ENCODE data around the gene SHANK3.

SHANK3 gene

DNA sequence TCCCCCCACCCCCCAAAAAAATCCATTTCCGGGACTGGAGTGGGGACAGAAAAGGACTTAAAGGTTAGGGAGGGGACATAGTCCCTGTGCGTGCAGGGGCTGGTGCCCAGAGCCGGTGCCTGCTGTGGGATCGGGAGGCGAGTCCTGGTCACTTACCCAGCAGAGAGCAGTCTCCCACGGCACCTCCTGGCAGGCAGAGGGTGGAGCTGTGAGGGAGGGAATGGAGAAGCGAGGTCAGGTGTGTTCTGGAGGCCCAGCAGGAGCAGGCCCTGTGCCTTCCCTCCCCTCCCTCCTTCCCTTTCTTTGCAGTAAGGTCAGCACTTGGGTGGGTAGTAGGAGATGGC lies 28.4 kb downstream of the SHANK3 start:
- no peak overlapping the region for H3K27ac ChIP-seq (ENCODE audit: low read depth, low read length, severe bottlenecking)
- H3K9me3 ChIP-seq (ENCODE audit: control insufficient read depth, low read length) = no peaks in the 10 kb centered on the region
- H3K4me1 ChIP-seq (ENCODE audit: control insufficient read depth, insufficient read depth, low read length, poor library complexity, severe bottlenecking) = peaks cover 12% of the 10 kb centered on the region
- H3K4me3 ChIP-seq (ENCODE audit: extremely low read depth, insufficient read depth, low read length, poor library complexity, severe bottlenecking) = no peak overlapping the region
- WGBS, 2 experiments (ENCODE audit: insufficient coverage in 2 of 2) = 84 to 95% methylated on average over 5 to 6 of the region's 7 CpGs
- H3K36me3 ChIP-seq (ENCODE audit: control insufficient read depth, insufficient read depth, low read length) = peaks cover 22% of the 10 kb centered on the region

- Histone ChIP-seq H3K4me1 (ENCODE audit: control insufficient read depth, insufficient read depth, low read length, poor library complexity, severe bottlenecking) (peaks cover 12% of the 10 kb centered on the region), H3K27ac (ENCODE audit: low read depth, low read length, severe bottlenecking) (no peak overlapping the region), H3K4me3 (ENCODE audit: extremely low read depth, insufficient read depth, low read length, poor library complexity, severe bottlenecking) (no peak overlapping the region), H3K36me3 (ENCODE audit: control insufficient read depth, insufficient read depth, low read length) (peaks cover 25% of the 10 kb centered on the region), H3K9me3 (ENCODE audit: control insufficient read depth, low read length) (no peaks in the 10 kb centered on the region)
- 89 to 97% methylated on average over 8 to 11 of the region's 11 CpGs for WGBS, 2 experiments (ENCODE audit: insufficient coverage in 2 of 2)
Observed at GRCh38 chr22:50701428-50702154, 29.0 kb downstream of the SHANK3 start.

- no peak overlapping the region for H3K4me3 ChIP-seq (ENCODE audit: extremely low read depth, insufficient read depth, low read length, poor library complexity, severe bottlenecking)
- H3K9me3 ChIP-seq (ENCODE audit: control insufficient read depth, low read length) = no peaks in the 10 kb centered on the region
- H3K27ac ChIP-seq (ENCODE audit: low read depth, low read length, severe bottlenecking) = no peak overlapping the region
- peaks cover 12% of the 10 kb centered on the region for H3K4me1 ChIP-seq (ENCODE audit: control insufficient read depth, insufficient read depth, low read length, poor library complexity, severe bottlenecking)
- WGBS, 2 experiments (ENCODE audit: insufficient coverage in 2 of 2) = 89 to 94% methylated on average over 6 to 7 of the region's 7 CpGs
- peaks cover 26% of the 10 kb centered on the region for H3K36me3 ChIP-seq (ENCODE audit: control insufficient read depth, insufficient read depth, low read length)
Observed at GRCh38 chr22:50702261-50702671, 29.6 kb downstream of the SHANK3 start.

GRCh38 chr22:50702821-50703725 lies 30.4 kb downstream of the SHANK3 start:
- H3K4me1 ChIP-seq (ENCODE audit: control insufficient read depth, insufficient read depth, low read length, poor library complexity, severe bottlenecking) = peaks cover 9% of the 10 kb centered on the region
- no peaks in the 10 kb centered on the region for H3K9me3 ChIP-seq (ENCODE audit: control insufficient read depth, low read length)
- no peak overlapping the region for H3K27ac ChIP-seq (ENCODE audit: low read depth, low read length, severe bottlenecking)
- 91 to 92% methylated on average over 12 to 15 of the region's 20 CpGs for whole genome bisulfite sequencing, 2 experiments (ENCODE audit: insufficient coverage in 2 of 2)
- no peak overlapping the region for H3K4me3 ChIP-seq (ENCODE audit: extremely low read depth, insufficient read depth, low read length, poor library complexity, severe bottlenecking)
- H3K36me3 ChIP-seq (ENCODE audit: control insufficient read depth, insufficient read depth, low read length) = peaks cover 32% of the 10 kb centered on the region

DNA sequence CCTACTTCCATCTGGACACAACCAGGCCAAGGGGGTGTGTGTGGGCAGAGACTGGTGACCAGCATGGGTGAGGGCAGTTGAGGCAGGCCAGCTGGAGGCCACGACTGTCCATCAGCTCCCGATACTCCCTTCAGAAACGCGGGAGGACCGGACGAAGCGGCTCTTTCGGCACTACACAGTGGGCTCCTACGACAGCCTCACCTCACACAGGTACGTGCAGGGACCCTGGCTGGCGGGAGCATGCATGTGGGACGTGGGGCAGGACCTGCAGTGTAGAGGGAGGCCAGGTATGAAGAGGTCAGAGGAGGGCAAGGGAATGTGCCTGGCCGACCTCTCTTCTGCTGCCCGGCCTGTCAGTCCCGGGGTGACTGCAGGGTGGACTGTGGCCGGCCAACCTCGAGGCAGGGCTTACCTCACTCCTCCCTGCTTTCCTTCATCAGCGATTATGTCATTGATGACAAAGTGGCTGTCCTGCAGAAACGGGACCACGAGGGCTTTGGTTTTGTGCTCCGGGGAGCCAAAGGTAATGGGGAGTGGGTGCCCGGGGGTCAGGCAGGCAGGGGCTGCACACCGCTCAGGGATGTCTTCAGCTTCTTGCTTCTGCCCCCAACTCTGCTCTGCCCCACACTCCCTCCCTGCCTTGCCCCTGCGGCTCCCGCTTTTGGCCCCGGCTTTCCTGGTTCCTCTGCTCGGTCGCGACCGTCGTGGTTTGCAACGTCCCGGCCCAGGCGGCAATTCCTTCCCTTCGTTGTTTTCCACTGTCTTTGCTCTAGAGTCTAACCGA lies 31.3 kb downstream of the SHANK3 start:
- H3K9me3 ChIP-seq (ENCODE audit: control insufficient read depth, low read length) = no peaks in the 10 kb centered on the region
- H3K36me3 ChIP-seq (ENCODE audit: control insufficient read depth, insufficient read depth, low read length) = peaks cover 35% of the 10 kb centered on the region
- WGBS, 2 experiments (ENCODE audit: insufficient coverage in 2 of 2) = 95 to 96% methylated on average over 21 to 31 of the region's 36 CpGs
- peaks cover 7% of the 10 kb centered on the region for H3K4me1 ChIP-seq (ENCODE audit: control insufficient read depth, insufficient read depth, low read length, poor library complexity, severe bottlenecking)
- no peak overlapping the region for H3K4me3 ChIP-seq (ENCODE audit: extremely low read depth, insufficient read depth, low read length, poor library complexity, severe bottlenecking)
- no peak overlapping the region for H3K27ac ChIP-seq (ENCODE audit: low read depth, low read length, severe bottlenecking)

DNA sequence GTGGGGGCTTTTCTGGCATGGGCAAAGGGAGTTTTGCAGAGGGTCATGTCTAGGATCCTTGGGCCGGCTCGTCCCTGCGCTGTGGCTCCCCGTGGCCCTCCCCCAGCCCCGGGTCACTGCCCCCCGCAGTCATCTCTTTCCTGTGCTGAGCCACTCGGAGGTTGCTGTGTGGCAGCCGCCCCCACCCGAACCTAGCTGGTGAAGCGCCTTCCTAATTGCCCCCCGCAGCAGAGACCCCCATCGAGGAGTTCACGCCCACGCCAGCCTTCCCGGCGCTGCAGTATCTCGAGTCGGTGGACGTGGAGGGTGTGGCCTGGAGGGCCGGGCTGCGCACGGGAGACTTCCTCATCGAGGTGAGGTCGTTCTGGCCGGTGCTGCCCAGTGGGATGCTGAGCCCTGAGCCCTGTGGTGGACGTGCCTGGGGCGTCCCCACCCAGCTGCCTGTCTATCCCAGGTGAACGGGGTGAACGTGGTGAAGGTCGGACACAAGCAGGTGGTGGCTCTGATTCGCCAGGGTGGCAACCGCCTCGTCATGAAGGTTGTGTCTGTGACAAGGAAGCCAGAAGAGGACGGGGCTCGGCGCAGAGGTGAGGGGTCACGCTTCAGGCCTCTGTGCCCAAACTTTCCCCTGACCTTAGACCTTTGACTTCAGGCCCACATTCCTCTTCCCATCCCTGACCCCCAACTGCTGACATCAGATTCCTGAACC lies 32.0 kb downstream of the SHANK3 start:
- Histone ChIP-seq H3K9me3 (ENCODE audit: control insufficient read depth, low read length) (no peaks in the 10 kb centered on the region), H3K27ac (ENCODE audit: low read depth, low read length, severe bottlenecking) (peak overlapping the region; percentile 10), H3K4me3 (ENCODE audit: extremely low read depth, insufficient read depth, low read length, poor library complexity, severe bottlenecking) (peak overlapping the region; percentile 27), H3K36me3 (ENCODE audit: control insufficient read depth, insufficient read depth, low read length) (peaks cover 42% of the 10 kb centered on the region), H3K4me1 (ENCODE audit: control insufficient read depth, insufficient read depth, low read length, poor library complexity, severe bottlenecking) (peaks cover 7% of the 10 kb centered on the region)
- WGBS, 2 experiments (ENCODE audit: insufficient coverage in 2 of 2) = 91 to 92% methylated on average over 30 to 31 of the region's 37 CpGs

DNA sequence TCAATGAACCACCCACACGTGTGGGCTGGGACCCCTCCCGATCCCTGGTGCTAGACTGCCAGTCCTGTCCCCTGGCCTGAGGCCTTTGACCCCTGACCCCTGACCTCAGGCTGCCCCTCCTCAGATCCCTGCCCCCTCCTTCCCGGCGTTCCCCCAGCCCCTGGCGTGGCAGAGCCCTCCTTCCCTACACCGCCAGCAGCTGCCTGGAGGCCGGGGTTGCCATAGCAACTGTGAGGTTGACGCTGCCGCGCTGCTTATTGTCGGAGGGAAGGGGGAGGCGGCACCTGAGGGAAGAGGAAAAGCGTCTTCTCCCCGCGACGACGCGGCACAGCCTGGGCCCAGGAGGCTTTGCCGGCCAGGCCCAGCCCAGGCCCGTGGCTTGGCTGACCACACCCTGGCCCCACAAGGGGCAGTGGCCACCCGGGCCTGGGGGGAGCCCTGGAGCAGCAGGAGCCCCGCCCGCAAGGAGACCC lies 32.6 kb downstream of the SHANK3 start:
- WGBS, 2 experiments (ENCODE audit: insufficient coverage in 2 of 2) = 21 to 32% methylated on average over 6 to 20 of the region's 23 CpGs
- Histone ChIP-seq H3K4me1 (ENCODE audit: control insufficient read depth, insufficient read depth, low read length, poor library complexity, severe bottlenecking) (peaks cover 7% of the 10 kb centered on the region), H3K27ac (ENCODE audit: low read depth, low read length, severe bottlenecking) (peak overlapping the region; percentile 10), H3K9me3 (ENCODE audit: control insufficient read depth, low read length) (no peaks in the 10 kb centered on the region), H3K4me3 (ENCODE audit: extremely low read depth, insufficient read depth, low read length, poor library complexity, severe bottlenecking) (peak overlapping the region; percentile 27), H3K36me3 (ENCODE audit: control insufficient read depth, insufficient read depth, low read length) (peaks cover 48% of the 10 kb centered on the region)

DNA sequence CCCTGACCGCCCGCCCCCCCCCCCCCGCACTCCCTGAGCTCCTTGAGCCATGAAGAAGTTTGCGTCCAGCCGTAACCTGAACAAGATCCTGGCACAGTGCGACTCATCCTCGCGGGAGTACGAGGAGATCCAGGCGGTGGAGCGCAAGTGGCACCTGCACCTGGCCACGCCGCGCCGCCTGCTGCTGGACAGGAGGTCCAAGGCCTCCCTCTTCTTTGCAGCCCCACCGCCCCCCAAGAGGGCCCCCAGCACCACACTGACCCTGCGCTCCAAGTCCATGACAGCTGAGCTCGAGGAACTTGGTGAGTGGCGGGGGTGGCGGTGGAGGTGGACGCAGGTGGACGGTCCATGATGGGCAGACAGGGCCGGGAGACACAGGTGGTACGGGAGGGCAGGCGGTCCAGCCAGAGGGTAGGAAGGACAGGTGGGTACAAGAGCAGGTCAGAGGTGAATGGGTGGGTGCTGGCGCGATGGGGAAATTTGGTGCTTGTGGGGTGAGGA lies 33.3 kb downstream of the SHANK3 start:
- 94 to 96% methylated on average over 16 to 18 of the region's 27 CpGs for WGBS, 2 experiments (ENCODE audit: insufficient coverage in 2 of 2)
- no peak overlapping the region for H3K4me3 ChIP-seq (ENCODE audit: extremely low read depth, insufficient read depth, low read length, poor library complexity, severe bottlenecking)

GRCh38 chr22:50706481-50707125 lies 34.0 kb downstream of the SHANK3 start:
- Histone ChIP-seq H3K4me1 (ENCODE audit: control insufficient read depth, insufficient read depth, low read length, poor library complexity, severe bottlenecking) (peaks cover 7% of the 10 kb centered on the region), H3K9me3 (ENCODE audit: control insufficient read depth, low read length) (no peaks in the 10 kb centered on the region), H3K4me3 (ENCODE audit: extremely low read depth, insufficient read depth, low read length, poor library complexity, severe bottlenecking) (no peak overlapping the region), H3K27ac (ENCODE audit: low read depth, low read length, severe bottlenecking) (no peak overlapping the region), H3K36me3 (ENCODE audit: control insufficient read depth, insufficient read depth, low read length) (peaks cover 46% of the 10 kb centered on the region)
- WGBS, 2 experiments (ENCODE audit: insufficient coverage in 2 of 2) = 97% methylated on average over 8 to 10 of the region's 14 CpGs

More for the DNA sequence above, 33.3 kb downstream of the SHANK3 start:
- H3K9me3 ChIP-seq (ENCODE audit: control insufficient read depth, low read length) = no peaks in the 10 kb centered on the region
- peaks cover 50% of the 10 kb centered on the region for H3K36me3 ChIP-seq (ENCODE audit: control insufficient read depth, insufficient read depth, low read length)
- peaks cover 7% of the 10 kb centered on the region for H3K4me1 ChIP-seq (ENCODE audit: control insufficient read depth, insufficient read depth, low read length, poor library complexity, severe bottlenecking)
- H3K27ac ChIP-seq (ENCODE audit: low read depth, low read length, severe bottlenecking) = no peak overlapping the region

Measured in mesodermal cell (in vitro differentiated cells).